Amniotic stem cell (primary cell): ENCODE results near the gene FOSL1.
"Not testable (repeated sequence)": the region's sequence is repeated elsewhere in the genome, so short reads cannot be mapped to it uniquely, and the experiment has no call there.

Source experiments
- DNase-seq: peaks from one replicate; lab custom pipeline; 2025; lab: John Stamatoyannopoulos, UW

FOSL1 gene

GRCh38 chr11:65852508-65853245 lies 47.5 kb downstream of the FOSL1 start:
- no peak for DNase-seq

GRCh38 chr11:65851811-65852507 lies 48.2 kb downstream of the FOSL1 start:
- no peak for DNase-seq

DNA sequence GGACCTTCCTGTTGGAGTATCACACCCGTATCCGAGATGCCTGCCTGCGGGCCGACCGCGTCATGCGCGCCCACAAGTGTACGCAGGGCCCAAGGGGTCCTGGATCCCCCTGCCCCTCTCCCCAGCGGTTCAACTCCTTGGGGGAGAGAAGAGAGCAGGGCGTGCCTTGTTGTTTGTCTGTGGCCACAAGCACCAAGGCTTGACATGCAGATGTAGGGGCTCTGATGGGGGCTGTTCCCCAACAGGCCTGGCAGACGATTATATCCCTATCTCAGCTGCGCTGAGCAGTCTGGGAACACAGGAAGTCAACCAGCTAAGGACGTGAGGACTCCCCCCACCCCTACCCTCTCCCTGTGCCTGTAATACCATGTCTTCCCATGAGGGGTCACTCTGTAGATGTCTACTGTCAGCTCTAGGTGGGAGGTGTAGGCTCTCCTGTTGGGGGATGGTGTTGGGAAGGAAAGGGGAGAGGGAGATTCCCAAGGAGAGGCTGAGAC lies 49.1 kb downstream of the FOSL1 start:
- DNase-seq: no peak

DNA sequence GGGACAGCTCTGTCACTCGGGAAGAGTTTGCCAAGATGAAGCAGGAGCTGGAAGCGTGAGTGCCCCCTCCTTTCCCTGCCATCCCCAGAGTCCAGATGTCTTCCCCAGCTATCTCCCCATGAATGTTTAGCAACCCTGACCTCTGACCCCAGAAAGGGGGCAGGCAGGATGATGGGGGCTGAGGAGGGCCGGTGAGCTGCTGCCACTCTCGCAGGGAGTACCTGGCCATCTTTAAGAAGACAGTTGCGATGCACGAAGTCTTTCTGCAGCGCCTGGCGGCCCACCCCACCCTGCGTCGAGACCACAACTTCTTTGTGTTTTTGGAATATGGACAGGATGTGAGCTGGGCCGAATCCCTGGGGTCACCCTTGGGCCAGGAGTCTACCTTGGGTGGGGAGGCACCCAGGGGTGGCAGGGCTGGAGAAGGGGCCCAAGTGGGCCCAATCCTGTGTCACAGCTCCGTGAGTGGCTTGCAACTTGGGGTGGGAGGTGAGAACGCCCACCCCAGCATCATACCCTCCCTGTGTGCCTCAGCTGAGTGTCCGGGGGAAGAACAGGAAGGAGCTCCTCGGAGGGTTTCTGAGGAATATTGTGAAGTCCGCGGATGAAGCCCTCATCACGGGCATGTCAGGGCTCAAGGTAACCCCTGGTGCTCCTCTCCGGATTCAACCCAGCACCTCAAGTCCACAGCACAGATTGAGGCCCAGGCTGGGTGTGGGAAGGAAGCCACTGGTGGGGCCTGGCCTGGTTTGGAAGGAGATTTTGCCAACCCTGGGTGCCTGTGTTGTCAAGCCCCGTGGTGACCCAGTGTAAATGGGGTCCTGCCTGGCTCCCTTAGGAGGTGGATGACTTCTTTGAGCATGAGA lies 49.7 kb downstream of the FOSL1 start:
- no peak for DNase-seq

DNA sequence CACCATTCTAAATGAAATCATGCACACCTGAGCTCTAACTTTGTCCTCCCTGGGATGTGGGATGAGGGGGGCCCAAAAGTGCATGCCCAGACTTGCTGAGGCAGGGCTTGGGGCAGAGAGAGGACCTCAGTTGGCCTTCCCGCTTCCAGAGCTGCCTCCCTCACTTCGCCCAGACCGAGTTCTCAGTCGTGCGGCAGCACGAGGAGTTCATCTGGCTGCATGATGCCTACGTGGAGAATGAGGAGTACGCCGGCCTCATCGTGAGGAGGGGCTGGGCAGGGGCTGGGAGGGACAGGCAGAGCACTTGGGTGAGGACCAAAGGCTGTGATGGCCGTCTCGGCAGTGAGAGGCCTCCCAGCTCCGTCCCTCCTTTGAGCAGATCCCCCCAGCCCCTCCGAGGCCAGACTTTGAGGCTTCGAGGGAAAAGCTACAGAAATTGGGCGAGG lies 50.4 kb downstream of the FOSL1 start:
- no peak for DNase-seq

GRCh38 chr11:65849366-65849765 lies 50.8 kb downstream of the FOSL1 start:
- no peak for DNase-seq

DNA sequence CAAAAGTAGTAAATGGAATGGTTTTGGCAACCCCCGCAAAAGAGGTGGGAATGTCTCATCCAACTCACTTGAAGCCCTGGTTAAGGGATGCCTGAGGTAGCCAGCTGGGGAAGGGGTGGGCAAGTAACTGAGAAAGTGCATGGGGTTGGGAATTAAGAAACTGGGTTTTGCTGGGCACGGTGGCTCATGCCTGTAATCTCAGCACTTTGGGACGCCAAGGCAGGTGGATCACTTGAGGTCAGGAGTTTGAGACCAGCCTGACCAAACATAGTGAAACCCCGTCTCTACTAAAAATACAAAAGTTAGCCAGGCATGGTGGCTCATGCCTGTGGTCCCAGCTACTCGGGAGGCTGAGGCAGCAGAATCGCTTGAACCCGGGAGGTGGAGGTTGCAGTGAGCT lies 51.5 kb downstream of the FOSL1 start:
- DNase-seq: not testable (repeated sequence)

GRCh38 chr11:65847746-65848145 lies 52.4 kb downstream of the FOSL1 start:
- no peak for DNase-seq

GRCh38 chr11:65844231-65844872 lies 55.8 kb downstream of the FOSL1 start:
- no peak for DNase-seq

DNA sequence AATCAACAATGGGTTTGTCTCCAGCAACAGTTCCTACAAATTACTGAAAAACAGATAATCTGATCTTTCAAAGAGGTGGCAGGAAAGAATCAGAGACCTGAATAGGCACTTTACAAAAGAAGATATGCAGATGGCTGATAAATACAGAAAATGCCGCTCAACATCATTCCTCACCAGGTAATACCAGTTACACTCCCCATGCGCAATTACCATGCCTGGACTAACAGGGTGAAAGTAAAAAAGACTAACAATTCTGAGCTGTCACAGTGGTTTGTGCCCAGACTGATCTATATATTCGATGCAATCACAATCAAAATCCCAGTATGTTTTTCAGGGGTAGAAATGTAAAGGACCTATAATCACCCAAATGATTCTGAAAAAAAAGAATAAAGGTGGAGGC lies 56.4 kb downstream of the FOSL1 start:
- DNase-seq: no peak

DNA sequence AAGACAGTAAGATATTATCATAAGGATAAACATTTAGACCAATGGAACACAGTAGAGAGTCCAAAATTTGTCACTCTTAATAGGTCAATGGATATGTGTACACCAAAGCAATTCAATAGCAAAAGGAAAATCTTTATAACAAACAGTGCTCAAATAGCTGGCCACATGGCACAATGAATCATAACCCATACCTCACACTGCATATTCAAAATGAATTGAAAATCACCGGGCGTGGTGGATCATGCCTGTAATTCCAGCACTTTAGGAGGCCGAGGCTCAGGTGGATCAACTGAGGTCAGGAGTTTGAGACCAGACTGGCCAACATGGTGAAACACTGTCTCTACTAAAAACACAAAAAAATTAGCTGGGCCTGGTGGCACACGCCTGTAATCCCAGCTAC lies 58.0 kb downstream of the FOSL1 start:
- no peak for DNase-seq
